Inferior parietal cortex (tissue), 1 donor: ENCODE measurements around the gene PDGFB.

Source experiments
- DNase-seq: peaks from one replicate; pipeline ENCODE4 v3.0.0-alpha.2; 2016; ENCODE audit errors: extremely low spot score

PDGFB gene

DNA sequence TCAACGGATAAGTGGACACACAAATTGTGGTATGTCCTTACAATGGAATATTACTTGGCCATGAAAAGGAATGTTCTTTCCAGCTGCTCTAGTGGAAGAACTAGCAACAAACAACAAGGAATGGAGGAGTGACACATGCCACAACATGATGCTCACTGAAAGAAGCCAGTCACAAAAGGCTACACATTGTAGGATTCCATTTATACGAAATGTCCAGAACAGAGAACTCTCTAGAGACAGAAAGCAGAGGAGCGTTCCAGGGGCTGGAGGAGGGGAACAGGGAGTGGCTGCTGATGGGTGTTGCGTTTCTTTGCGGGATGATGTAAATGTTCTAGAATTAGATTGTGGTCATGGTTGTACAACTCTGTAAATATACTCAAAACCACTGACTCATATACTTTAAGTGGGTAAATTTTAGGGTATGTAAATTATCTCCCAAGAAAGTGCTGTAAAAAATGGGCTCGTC, 32.4 kb upstream of the PDGFB start:
- DNase-seq = no peak

DNA sequence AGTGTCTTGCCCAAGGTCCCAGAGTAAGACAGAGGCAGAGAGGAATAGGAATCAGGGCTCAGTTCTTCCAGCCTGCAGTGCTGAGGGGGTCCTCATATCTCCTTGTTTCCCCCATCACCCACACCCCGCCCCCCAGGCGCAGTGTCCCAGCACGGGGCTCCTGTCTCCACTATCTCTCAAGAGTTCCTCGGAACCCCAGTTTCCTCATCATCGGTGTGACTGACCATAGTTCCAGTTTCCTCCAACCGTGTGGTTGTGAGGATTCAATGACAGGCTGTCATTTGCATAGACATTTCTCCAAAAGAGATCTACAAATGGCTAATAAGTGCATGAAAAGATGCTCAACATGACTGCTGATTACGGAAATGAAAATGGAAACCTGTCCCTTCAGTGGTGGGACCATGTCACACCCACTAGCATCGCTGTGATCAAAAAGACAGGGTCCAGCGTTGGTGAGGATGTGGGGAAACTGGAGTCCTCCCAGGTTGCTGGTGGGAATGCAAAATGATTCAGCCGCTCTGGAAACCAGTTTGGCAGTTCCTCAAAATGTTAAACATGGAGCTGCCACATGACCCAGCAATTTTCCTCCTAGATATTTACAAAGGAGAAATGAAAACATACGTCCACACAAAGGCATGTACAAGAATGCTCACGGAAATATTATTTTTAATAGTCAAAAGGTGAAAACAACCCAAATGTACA, 31.8 kb upstream of the PDGFB start:
- DNase-seq = no peak

- DNase-seq = no peak
Observed at GRCh38 chr22:39275814-39276439, 31.1 kb upstream of the PDGFB start.

GRCh38 chr22:39273950-39274887, 29.4 kb upstream of the PDGFB start:
- no peak for DNase-seq

DNA sequence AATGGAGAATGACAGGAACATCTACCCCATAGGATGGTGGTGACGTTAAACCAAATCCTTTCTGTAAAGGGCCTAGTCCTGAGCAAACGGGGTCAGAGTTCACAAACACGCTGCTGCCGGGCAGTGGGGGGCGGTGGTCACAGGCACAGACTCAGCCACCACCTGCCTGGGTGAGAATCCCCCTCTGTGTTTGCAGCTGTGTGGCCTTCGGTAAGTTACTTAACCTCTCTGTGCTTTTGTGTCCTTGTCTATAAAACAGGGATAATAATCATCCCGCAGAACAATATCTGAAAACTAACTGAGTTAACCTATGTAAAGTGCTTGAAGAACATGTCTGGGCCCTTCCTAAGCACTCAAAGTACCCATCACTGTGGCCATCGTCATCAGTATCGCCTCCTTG, 26.0 kb upstream of the PDGFB start:
- no peak for DNase-seq

DNA sequence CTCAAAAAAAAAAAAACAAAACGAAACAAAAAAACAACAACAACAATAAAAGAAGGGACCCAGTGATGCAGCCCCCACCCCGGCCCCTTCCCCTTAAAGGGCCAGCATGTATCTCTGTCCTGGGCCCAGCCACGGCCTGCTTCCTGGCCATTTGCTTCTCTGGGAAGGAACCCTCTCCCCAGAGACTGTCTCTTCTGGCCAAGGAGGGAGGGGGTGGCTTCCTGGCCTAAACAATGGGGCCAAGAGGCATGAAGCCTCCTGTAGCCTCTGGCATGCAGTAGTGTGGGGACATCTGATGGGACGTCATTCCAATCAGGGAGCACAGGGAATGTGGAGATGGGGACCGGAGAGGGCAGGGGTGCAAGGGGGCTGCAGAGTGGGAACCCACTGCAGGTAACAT, 25.5 kb upstream of the PDGFB start:
- no peak for DNase-seq

DNA sequence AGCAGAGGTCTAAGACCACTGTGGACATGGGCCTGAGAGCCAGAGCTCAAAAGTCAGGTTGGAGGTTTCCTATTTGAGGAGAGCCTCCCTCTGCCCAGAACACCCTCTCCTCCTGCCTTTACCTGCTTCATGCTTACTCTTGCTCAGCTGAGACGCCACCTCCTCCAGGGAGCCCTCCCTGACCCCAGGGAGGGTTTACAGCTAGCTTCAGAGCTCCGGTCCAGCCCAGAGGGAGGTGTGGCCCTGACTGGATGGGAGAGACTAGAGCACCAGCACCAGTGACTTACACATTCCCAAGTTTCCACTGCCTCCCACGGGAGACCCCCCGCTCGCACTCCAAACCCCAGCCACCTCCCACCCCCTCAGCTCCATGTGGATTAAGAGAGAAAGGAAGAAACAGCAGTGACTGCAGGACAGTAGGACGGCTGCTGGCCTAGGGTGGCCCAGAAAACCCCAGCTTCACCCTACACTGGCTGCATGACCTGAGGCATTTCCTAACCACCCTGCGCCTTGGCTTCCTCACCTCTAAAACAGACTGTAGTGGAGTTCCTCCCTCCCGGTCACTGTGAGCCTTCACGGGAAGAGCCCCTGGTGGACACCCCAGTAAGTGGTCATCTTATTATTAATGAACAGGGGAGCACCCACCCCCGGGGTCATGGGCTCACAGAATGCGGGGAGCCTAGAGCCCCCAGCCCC, 24.5 kb upstream of the PDGFB start:
- DNase-seq = no peak

- no peak for DNase-seq
Observed at GRCh38 chr22:39268645-39269044, 23.9 kb upstream of the PDGFB start.

DNA sequence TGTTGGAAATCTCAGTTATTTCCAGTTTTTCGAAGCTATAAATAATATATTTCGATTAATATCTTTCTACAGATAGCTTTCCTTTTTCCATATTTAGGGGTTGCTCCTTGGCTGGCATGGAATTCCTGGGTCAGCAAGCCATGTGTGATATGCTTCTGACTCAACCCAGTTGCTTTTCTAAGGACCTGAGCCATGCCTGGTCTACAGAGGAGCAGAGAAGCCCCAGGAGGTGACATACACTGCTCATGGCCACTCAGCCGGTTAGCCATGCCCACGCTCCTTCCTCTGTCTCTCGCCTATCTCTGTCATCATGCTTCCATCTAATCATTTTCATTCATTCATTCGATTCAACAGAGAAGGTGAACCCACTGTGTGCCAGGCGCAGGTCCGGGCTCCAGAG, 23.2 kb upstream of the PDGFB start:
- DNase-seq = no peak

GRCh38 chr22:39266398-39267030, 21.7 kb upstream of the PDGFB start:
- DNase-seq = no peak

DNA sequence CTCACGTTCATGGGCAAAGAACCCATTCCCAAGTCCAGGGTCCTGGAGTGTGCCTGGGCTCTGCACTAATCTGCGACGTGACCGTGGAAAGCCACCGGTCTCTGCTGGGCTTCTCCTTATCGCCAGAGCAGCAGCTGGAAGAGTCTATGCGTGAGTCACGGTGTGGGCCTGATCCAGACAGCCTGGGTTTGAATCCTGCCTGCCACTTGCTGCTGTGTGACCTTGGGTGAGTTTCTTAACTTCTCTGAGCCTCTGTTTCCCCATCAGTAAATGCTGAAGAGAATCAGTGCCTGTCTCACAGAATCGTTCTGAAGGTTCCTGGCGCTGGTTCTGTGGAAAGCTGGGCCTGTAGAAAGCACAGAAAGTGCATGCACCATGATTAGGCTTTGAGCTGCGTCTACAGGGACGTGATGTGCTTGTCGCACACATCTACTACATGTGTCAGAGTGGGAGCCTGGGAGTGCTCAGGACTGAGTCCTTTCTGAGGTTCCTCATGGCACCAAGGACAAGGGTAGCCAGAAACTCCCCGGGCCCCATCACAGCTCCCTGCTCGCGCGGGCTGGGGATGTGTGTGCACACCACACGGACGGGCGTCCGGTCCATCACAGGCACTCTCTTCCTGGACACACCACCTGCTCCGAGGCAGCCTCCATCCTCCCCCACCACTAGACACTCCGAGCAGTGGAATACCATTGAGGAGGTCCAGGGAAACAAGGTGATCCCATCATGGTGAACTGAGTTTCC, 20.5 kb upstream of the PDGFB start:
- no peak for DNase-seq

GRCh38 chr22:39264349-39265038, 19.7 kb upstream of the PDGFB start:
- no peak for DNase-seq

- no peak for DNase-seq
Observed at GRCh38 chr22:39263626-39264348, 19.0 kb upstream of the PDGFB start.

DNA sequence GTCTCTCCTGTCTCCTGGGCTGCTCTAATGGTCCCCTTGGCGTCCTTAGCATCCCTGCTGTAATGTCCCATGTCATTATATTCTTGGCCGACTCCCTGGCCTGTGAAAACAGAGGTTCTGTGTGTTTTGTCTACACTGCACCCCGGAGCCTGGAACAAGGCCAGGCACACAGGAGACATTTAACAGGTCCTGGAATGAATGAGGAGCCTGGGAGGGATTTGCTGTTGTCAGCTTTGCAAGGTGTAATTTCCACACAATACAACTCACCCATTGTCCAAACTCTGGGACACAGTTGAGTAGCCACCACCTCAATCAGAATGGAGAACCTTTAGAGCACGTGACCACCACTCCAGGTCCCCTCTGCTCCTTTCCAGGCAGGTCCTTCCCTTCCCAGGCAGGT, 14.9 kb upstream of the PDGFB start:
- DNase-seq = no peak

- DNase-seq = no peak
Observed at GRCh38 chr22:39257901-39258475, 13.2 kb upstream of the PDGFB start.

GRCh38 chr22:39256979-39257378, 12.2 kb upstream of the PDGFB start:
- no peak for DNase-seq

DNA sequence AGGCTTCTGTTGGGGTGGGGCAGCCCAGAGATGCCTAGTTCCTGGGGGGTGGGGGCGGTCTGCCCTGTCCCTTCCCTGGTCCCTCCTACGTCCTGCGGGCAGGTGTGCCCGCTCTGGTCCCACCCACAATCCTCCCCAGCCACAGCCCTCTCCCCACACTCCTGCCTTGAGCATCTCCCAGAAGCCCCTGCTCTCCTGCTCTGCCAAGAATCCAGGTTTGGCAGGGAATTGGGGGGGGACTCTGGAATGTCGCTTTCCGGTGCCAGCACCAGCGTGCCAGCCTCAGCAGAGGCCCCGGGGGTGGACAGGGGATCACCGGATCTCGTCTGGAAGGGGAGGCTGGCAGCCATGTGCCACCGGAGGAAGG, 11.4 kb upstream of the PDGFB start:
- no peak for DNase-seq

- DNase-seq = no peak
Observed at GRCh38 chr22:39255449-39256185, 10.8 kb upstream of the PDGFB start.
